H1 (cell line): Measurements from ENCODE around the gene TPRA1. TPM values are rescaled to one million over a fixed set of nuclear protein-coding genes. Genes with fewer than 3 reads are reported as not detected.

Source experiments
- CTCF ChIA-PET: fragments of 300-600 bp; sonication (Branson Sonifier 250); formaldehyde crosslinking; loops from one replicate; lab custom pipeline; 2021; ENCODE audit not compliant: partially characterized antibody; lab: Charles Lee
- POLR2A ChIA-PET: fragments of 300-600 bp; sonication (Branson Sonifier 250); formaldehyde crosslinking; loops from one replicate; lab custom pipeline; 2021; ENCODE audit warnings: inconsistent platforms; ENCODE audit not compliant: partially characterized antibody; lab: Charles Lee
- DNase-seq, 2 experiments: peaks; one replicate each; pipeline versions ENCODE4 v3.0.0 to v3.0.0-alpha.2; 2010 to 2022; ENCODE audit warnings: low spot score in 2 of 2, low read depth in 1 of 2, mixed read lengths in 1 of 2
- FAIRE-seq: peaks from 2 replicates; lab custom pipeline; 2011; peaks lifted over from hg19 to GRCh38; lab: Jason Lieb, UNC
- H2AFZ ChIP-seq: 2 replicates; pipeline ENCODE4 v1.8.1; 2012; ENCODE audit warnings: low read length, inconsistent platforms
- H2AK5ac ChIP-seq: 2 replicates; pipeline ENCODE4 v1.6.1; 2013; ENCODE audit warnings: low read depth, low read length
- H2BK120ac ChIP-seq: replicated peaks from 2 replicates; pipeline ENCODE3; 2013; ENCODE audit warnings: low read depth, low read length, inconsistent platforms
- H2BK12ac ChIP-seq: 2 replicates; pipeline ENCODE4 v1.6.1; 2013; ENCODE audit warnings: low read depth, low read length
- H2BK15ac ChIP-seq: 2 replicates; pipeline ENCODE4 v1.6.1; 2013; ENCODE audit warnings: low read length
- H2BK20ac ChIP-seq: 2 replicates; pipeline ENCODE4 v1.6.1; 2013; ENCODE audit warnings: low read length
- H2BK5ac ChIP-seq: 2 replicates; pipeline ENCODE4 v1.6.1; 2013; ENCODE audit warnings: low read depth, low read length
- H3K14ac ChIP-seq: 2 replicates; pipeline ENCODE4 v1.6.1; 2013; ENCODE audit warnings: inconsistent platforms; ENCODE audit not compliant: insufficient read length
- H3K18ac ChIP-seq: 2 replicates; pipeline ENCODE4 v1.6.1; 2013; ENCODE audit warnings: low read length; ENCODE audit errors: extremely low read depth
- H3K23ac ChIP-seq: 2 replicates; pipeline ENCODE4 v1.6.1; 2013; ENCODE audit warnings: inconsistent platforms; ENCODE audit not compliant: insufficient read length
- H3K23me2 ChIP-seq: 2 replicates; pipeline ENCODE4 v1.6.1; 2013; ENCODE audit warnings: low read depth, low read length
- H3K27ac ChIP-seq: 2 replicates; pipeline ENCODE4 v1.6.1; 2011; ENCODE audit warnings: low read depth, low read length, inconsistent platforms
- H3K27me3 ChIP-seq, 4 experiments: replicated peaks in 1 of 4; 1 replicate in 1 of 4; 2 replicates in 3 of 4; pipeline versions ENCODE4 v1.6.1 to v1.8.1; 2011 to 2013; ENCODE audit warnings: low read length in 3 of 4, mild to moderate bottlenecking in 3 of 4, inconsistent platforms in 2 of 4, mixed read lengths in 2 of 4, moderate library complexity in 1 of 4; ENCODE audit not compliant: control insufficient read depth in 3 of 4, insufficient read depth in 3 of 4; ENCODE audit errors: extremely low read depth in 1 of 4
- H3K36me3 ChIP-seq, 4 experiments: 2 replicates each; pipeline versions ENCODE4 v1.6.1 to v1.8.1; 2011 to 2013; ENCODE audit warnings: mild to moderate bottlenecking in 4 of 4, low read length in 3 of 4, moderate library complexity in 2 of 4, control low read depth in 1 of 4, inconsistent platforms in 1 of 4; ENCODE audit not compliant: insufficient read depth in 4 of 4, control insufficient read depth in 2 of 4
- H3K4ac ChIP-seq: replicated peaks from 2 replicates; pipeline ENCODE3; 2013; ENCODE audit warnings: low read length, low read depth, mixed read lengths, inconsistent platforms; ENCODE audit not compliant: insufficient read length
- H3K4me1 ChIP-seq, 4 experiments: replicated peaks in 1 of 4; 1 replicate in 1 of 4; 2 replicates in 3 of 4; pipeline versions ENCODE4 v1.6.1 to v1.8.1; 2011 to 2013; ENCODE audit warnings: low read length in 3 of 4, inconsistent platforms in 2 of 4, mixed read lengths in 1 of 4; ENCODE audit not compliant: insufficient read depth in 4 of 4, control insufficient read depth in 3 of 4
- H3K4me2 ChIP-seq, 2 experiments: 2 replicates each; pipeline versions ENCODE4 v1.6.1 to v1.8.1; 2011 to 2013; ENCODE audit warnings: low read depth in 2 of 2, low read length in 2 of 2, control low read depth in 1 of 2, inconsistent platforms in 1 of 2, mild to moderate bottlenecking in 1 of 2; ENCODE audit not compliant: insufficient read depth in 1 of 2
- H3K4me3 ChIP-seq, 4 experiments: fragments of 200-600, 300-600 bp in 1 of 4; sonication (generic), shearing (Covaris generic), sonication (Bioruptor Twin) in 1 of 4; 2 replicates each; pipeline versions ENCODE4 v1.5.1 to v1.8.1; 2011 to 2016; ENCODE audit warnings: low read length in 4 of 4, low read depth in 3 of 4, control low read depth in 2 of 4, inconsistent platforms in 2 of 4, mild to moderate bottlenecking in 2 of 4, mixed read lengths in 1 of 4, moderate library complexity in 1 of 4; ENCODE audit not compliant: insufficient read depth in 2 of 4; ENCODE audit errors: extremely low read depth in 1 of 4
- H3K56ac ChIP-seq: replicated peaks from 2 replicates; pipeline ENCODE3; 2013; ENCODE audit warnings: low read depth, mild to moderate bottlenecking, mixed read lengths, low read length, inconsistent platforms; ENCODE audit not compliant: insufficient read length
- H3K79me1 ChIP-seq: 2 replicates; pipeline ENCODE4 v1.6.1; 2013; ENCODE audit warnings: low read depth, low read length, control low read depth
- H3K79me2 ChIP-seq, 2 experiments: 2 replicates each; pipeline versions ENCODE4 v1.6.1 to v1.8.1; 2012 to 2013; ENCODE audit warnings: low read length in 2 of 2, mild to moderate bottlenecking in 2 of 2, inconsistent platforms in 1 of 2; ENCODE audit not compliant: insufficient read depth in 2 of 2, control insufficient read depth in 1 of 2
- H3K9ac ChIP-seq, 4 experiments: replicated peaks in 1 of 4; 1 replicate in 1 of 4; 2 replicates in 3 of 4; pipeline versions ENCODE4 v1.6.1 to v1.8.1; 2011 to 2013; ENCODE audit warnings: low read depth in 3 of 4, low read length in 3 of 4, control low read depth in 2 of 4, mild to moderate bottlenecking in 2 of 4, moderate library complexity in 2 of 4, inconsistent platforms in 1 of 4; ENCODE audit errors: extremely low read depth in 1 of 4
- H3K9me3 ChIP-seq, 2 experiments: 2 replicates each; pipeline versions ENCODE4 v1.6.1 to v1.8.1; 2012 to 2013; ENCODE audit warnings: mild to moderate bottlenecking in 2 of 2, moderate library complexity in 2 of 2, control low read depth in 1 of 2, inconsistent platforms in 1 of 2, low read depth in 1 of 2, low read length in 1 of 2, mixed read lengths in 1 of 2; ENCODE audit not compliant: insufficient read depth in 2 of 2
- H4K20me1 ChIP-seq, 2 experiments: replicated peaks in 1 of 2; 2 replicates each; pipeline versions ENCODE3 to v1.8.1; 2011 to 2013; ENCODE audit warnings: inconsistent platforms in 2 of 2, low read length in 2 of 2, mild to moderate bottlenecking in 1 of 2; ENCODE audit not compliant: insufficient read depth in 2 of 2, control insufficient read depth in 1 of 2
- H4K5ac ChIP-seq: 2 replicates; pipeline ENCODE4 v1.6.1; 2013; ENCODE audit warnings: low read length, low read depth, mixed read lengths, inconsistent platforms; ENCODE audit not compliant: insufficient read length
- H4K8ac ChIP-seq: 2 replicates; pipeline ENCODE4 v1.8.0; 2013; ENCODE audit warnings: mild to moderate bottlenecking, moderate library complexity, low read length, inconsistent platforms; ENCODE audit not compliant: insufficient read depth; ENCODE audit errors: extremely low read depth
- H4K91ac ChIP-seq: replicated peaks from 2 replicates; pipeline ENCODE3; 2013; ENCODE audit warnings: low read length, mixed read lengths, inconsistent platforms; ENCODE audit not compliant: insufficient read length
- HDAC6 ChIP-seq: IDR thresholded peaks from one replicate; pipeline ENCODE4 v1.7.1; 2012; ENCODE audit warnings: low read depth, mild to moderate bottlenecking, inconsistent platforms, low read length, moderate library complexity
- KDM1A ChIP-seq: fragments of 200-600, 300-600 bp; sonication (generic); IDR thresholded peaks from 2 replicates; pipeline ENCODE4 v1.7.1; 2016; ENCODE audit warnings: mild to moderate bottlenecking, low read length, borderline replicate concordance
- KDM5A ChIP-seq: fragments of 200-600 bp; IDR thresholded peaks from 2 replicates; pipeline ENCODE4 v1.7.1; 2012; ENCODE audit warnings: mild to moderate bottlenecking, low read length, inconsistent platforms, mixed read lengths
- NANOG ChIP-seq: IDR thresholded peaks from 2 replicates; pipeline ENCODE4 v1.6.1; 2011; ENCODE audit warnings: low read length, low read depth, mild to moderate bottlenecking, inconsistent platforms; ENCODE audit not compliant: insufficient read depth, poor library complexity, severe bottlenecking
- RFX5 ChIP-seq: IDR thresholded peaks from 2 replicates; pipeline ENCODE4 v1.6.1; 2011; ENCODE audit warnings: low read depth, low read length, improper control_type of control experiment, borderline replicate concordance
- SP4 ChIP-seq: IDR thresholded peaks from 2 replicates; pipeline ENCODE4 v1.6.1; 2012; ENCODE audit warnings: low read length, inconsistent platforms
- WGBS, 2 experiments: shearing (Covaris generic) in 1 of 2; methylation state at CpG; one replicate each; pipeline versions ENCODE4 v1.1.6 to v1.1.7; 2013 to 2015; ENCODE audit warnings: low lambda C conversion rate in 2 of 2, mixed read lengths in 2 of 2, inconsistent platforms in 1 of 2, low coverage in 1 of 2, missing lambda C conversion rate in 1 of 2; ENCODE audit not compliant: insufficient replicate concordance in 2 of 2, insufficient coverage in 1 of 2, insufficient read length in 1 of 2; ENCODE audit errors: extremely low coverage in 1 of 2, missing lambda C conversion rate in 1 of 2; 5-methylcytosine and 5-hydroxymethylcytosine counted together
- polyA plus RNA-seq, 7 experiments: library from polyadenylated mRNA; depleted of rRNA in 3 of 7; stranded (reverse) in 5 of 7; unstranded in 2 of 7; fragments of >200 nt in 5 of 7; fragments of 200-250 nt in 2 of 7; gene quantifications; 1 replicate in 5 of 7; 2 replicates in 1 of 7; 4 replicates in 1 of 7; pipeline versions ENCODE4 v1.2.1 to v1.2.3, GENCODE V29; 2011 to 2013; ENCODE audit warnings: missing spikeins in 2 of 7, mixed read lengths in 2 of 7
- total RNA-seq: library from RNA; stranded (reverse); fragmentation: NEBNext Ultra II Directional; extraction: Animal tissue kit (Norgen Biotek cat#: 25700); gene quantifications from 2 replicates; pipeline ENCODE4 v1.2.1, GENCODE V29; 2021

The TPRA1 gene
- total and polyA plus RNA-seq, 2 of the 8 experiments (the other 6 are each of a cell fraction or from before 2014, with no cell fraction given) = 18.8 to 38.5 TPM

DNA sequence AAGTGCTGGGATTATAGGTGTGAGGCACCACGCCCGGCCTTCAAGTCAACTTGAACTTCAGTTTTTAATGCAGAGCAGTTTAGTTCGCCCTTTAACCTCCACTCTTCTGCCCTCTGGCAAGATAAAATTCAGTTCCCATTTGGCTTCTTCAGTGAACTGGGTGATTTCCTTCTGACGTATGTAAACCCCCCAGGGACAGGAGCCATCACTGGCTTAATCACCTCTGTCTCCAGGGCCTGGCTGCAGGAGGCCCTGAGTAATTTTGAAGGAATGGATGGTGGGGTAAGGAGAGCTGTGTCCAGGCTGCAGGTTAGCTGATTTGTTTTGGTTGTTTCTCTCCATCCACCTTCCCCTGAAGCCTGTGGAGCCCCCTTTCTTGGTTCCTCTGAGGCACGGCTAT, 19.6 kb upstream of the TPRA1 start:
- no peaks in the 10 kb centered on the region for H3K4me1 ChIP-seq
- H2AK5ac ChIP-seq = no peak overlapping the region
- ChIA-PET CTCF (interaction anchor here (1.5 to 2.6 kb wide), 3 partner anchors 13 to 70 kb away, joined by 5 to 7 read pairs (median 6); partner anchors contain the start of gene MCM2), POLR2A (interaction anchor here (1.2 to 12.5 kb wide), 5 partner anchors 11 to 35 kb away, joined by 5 to 182 read pairs (median 6); partner anchors contain the start of genes MCM2, PODXL2 and TPRA1)
- peaks cover 26 to 45% of the 10 kb centered on the region in 2 experiments for H4K20me1 ChIP-seq
- H3K79me2 ChIP-seq = peaks cover 0 to 40% of the 10 kb centered on the region in 2 experiments; a peak in 2 of 4 replicates
- no peak overlapping the region for H2BK5ac ChIP-seq
- peaks cover 14% of the 10 kb centered on the region for H3K79me1 ChIP-seq
- 0 out of 7 replicates have a peak overlapping the region, but pooled peaks of 1 of the 4 experiments have one; percentile 7 for H3K9ac ChIP-seq
- TF ChIP-seq NANOG (no peak), HDAC6 (no peak), KDM1A (no peak), SP4 (no peak), KDM5A (no peak), RFX5 (no peak)
- no peak overlapping the region for H4K91ac ChIP-seq
- no peak overlapping the region for H3K56ac ChIP-seq
- no peak overlapping the region for H2BK15ac ChIP-seq
- DNase-seq (no peak), FAIRE-seq (no peak)
- no peak overlapping the region for H4K8ac ChIP-seq
- no peak overlapping the region for H3K4me3 ChIP-seq
- H3K23ac ChIP-seq = no peak overlapping the region
- H2BK120ac ChIP-seq = no peak overlapping the region
- H4K5ac ChIP-seq = no peak overlapping the region
- no peak overlapping the region for H3K4me2 ChIP-seq
- no peak overlapping the region for H3K18ac ChIP-seq
- no peaks in the 10 kb centered on the region for H3K23me2 ChIP-seq
- no peak overlapping the region for H2AFZ ChIP-seq
- H3K36me3 ChIP-seq = peaks cover 67 to 95% (median 89%) of the 10 kb centered on the region in 4 experiments
- H3K27me3 ChIP-seq = no peaks in the 10 kb centered on the region
- H3K27ac ChIP-seq = no peak overlapping the region
- H3K9me3 ChIP-seq = no peaks in the 10 kb centered on the region
- H2BK20ac ChIP-seq = no peak overlapping the region
- H3K4ac ChIP-seq = no peak overlapping the region
- WGBS, 2 experiments = 95% methylated on average over 5 of the region's 5 CpGs; no CpG with 5 or more reads in 1 of the 2 experiments
- H3K14ac ChIP-seq = no peak overlapping the region
- H2BK12ac ChIP-seq = no peak overlapping the region
